NOMO-1 (cell line): ENCODE results near the gene DDX39B.
"Not testable (repeated sequence)": the region's sequence is repeated elsewhere in the genome, so short reads cannot be mapped to it uniquely, and the experiment has no call there.

Experiments used
- DNase-seq, 2 experiments: peaks; one replicate each; lab custom pipeline; 2025; ENCODE audit not compliant: unreplicated experiment in 2 of 2; lab: John Stamatoyannopoulos, UW

DDX39B gene

GRCh38 chr6:31541658-31542521, at the start of gene DDX39B:
Gene DDX39B (minus strand): TSS chr6:31542003. CDS start chr6:31540532, 1,471 bp downstream.
- peak; percentile 91 to 97 for DNase-seq

GRCh38 chr6:31590691-31591090, 48.9 kb upstream of the DDX39B start:
- DNase-seq, result not testable (repeated sequence)

- no peak for DNase-seq
These were observed 47.3 kb upstream of the DDX39B start for GRCh38 chr6:31588871-31589650.

GRCh38 chr6:31587791-31588777, 46.3 kb upstream of the DDX39B start:
- no peak for DNase-seq

GRCh38 chr6:31586599-31587281, 44.9 kb upstream of the DDX39B start:
- peak; percentile 88 to 90 for DNase-seq

- peak; percentile 86 to 88 for DNase-seq
These were observed 44.2 kb upstream of the DDX39B start, which contains the start of gene LST1 for GRCh38 chr6:31586008-31586407. Gene LST1 (plus strand): TSS chr6:31586277. CDS start chr6:31587300, 1,023 bp downstream.

- peak; percentile 59 to 62 for DNase-seq
These were observed 43.7 kb upstream of the DDX39B start for GRCh38 chr6:31585491-31585890.

GRCh38 chr6:31582230-31582643, 40.4 kb upstream of the DDX39B start, which contains the start of gene LTB:
Gene LTB (minus strand): TSS chr6:31582424. CDS start chr6:31582417, 7 bp downstream.
- DNase-seq, result no peak

GRCh38 chr6:31581434-31582229, 39.8 kb upstream of the DDX39B start:
- no peak for DNase-seq

GRCh38 chr6:31580807-31581433, 39.1 kb upstream of the DDX39B start:
- peak; percentile 76 to 92 for DNase-seq

- no peak for DNase-seq
These were observed 38.6 kb upstream of the DDX39B start for GRCh38 chr6:31580438-31580740.

- no peak for DNase-seq
These were observed 38.0 kb upstream of the DDX39B start for GRCh38 chr6:31579546-31580437.

- no peak for DNase-seq
These were observed 37.3 kb upstream of the DDX39B start for GRCh38 chr6:31579119-31579505.

GRCh38 chr6:31578184-31579118, 36.6 kb upstream of the DDX39B start:
- no peak for DNase-seq

- no peak for DNase-seq
These were observed 35.8 kb upstream of the DDX39B start for GRCh38 chr6:31577579-31577966.

- DNase-seq, result no peak
These were observed 35.2 kb upstream of the DDX39B start for GRCh38 chr6:31576897-31577578.
